GM23248 (cell line): Measurements from ENCODE around the gene NUTF2. TPM values are rescaled to one million over a fixed set of nuclear protein-coding genes. Genes with fewer than 3 reads are reported as not detected.
A peak's percentile ranks its signal among the peaks of the same experiment; 100 is the strongest.

Source experiments
- DNase-seq: peaks from one replicate; pipeline ENCODE4 v3.0.0-alpha.2; 2015
- H2AFZ ChIP-seq: fragments of 200-600 bp; sonication (generic); 2 replicates; pipeline ENCODE4 v1.6.1; 2016; ENCODE audit warnings: antibody characterized with exemption
- H3F3A ChIP-seq: fragments of 200-600 bp; sonication (generic); 2 replicates; pipeline ENCODE4 v1.6.1; 2016; ENCODE audit warnings: mild to moderate bottlenecking, antibody characterized with exemption, mixed run types; ENCODE audit not compliant: insufficient read depth
- H3K27ac ChIP-seq: fragments of 200-600 bp; sonication (generic); 2 replicates; pipeline ENCODE4 v1.5.1; 2016; ENCODE audit warnings: mild to moderate bottlenecking
- H3K27me3 ChIP-seq: fragments of 200-600 bp; sonication (generic); replicated peaks from 2 replicates; pipeline ENCODE4 v1.6.1; 2016; ENCODE audit warnings: mild to moderate bottlenecking; ENCODE audit not compliant: insufficient read depth
- H3K36me3 ChIP-seq: fragments of 200-600 bp; sonication (generic); 2 replicates; pipeline ENCODE4 v1.6.1; 2016; ENCODE audit warnings: low read depth, mild to moderate bottlenecking
- H3K4me1 ChIP-seq: fragments of 200-600 bp; sonication (generic); 2 replicates; pipeline ENCODE4 v1.6.1; 2016; ENCODE audit warnings: mild to moderate bottlenecking; ENCODE audit not compliant: insufficient read depth
- H3K4me2 ChIP-seq: fragments of 200-600 bp; sonication (generic); one replicate; pipeline ENCODE4 v1.6.1; 2016; ENCODE audit warnings: mild to moderate bottlenecking; ENCODE audit not compliant: unreplicated experiment
- H3K4me3 ChIP-seq: fragments of 200-600 bp; sonication (generic); 2 replicates; pipeline ENCODE4 v1.5.1; 2016; ENCODE audit warnings: mild to moderate bottlenecking
- H3K79me2 ChIP-seq: fragments of 200-600 bp; sonication (generic); 2 replicates; pipeline ENCODE4 v1.6.1; 2016; ENCODE audit warnings: mild to moderate bottlenecking; ENCODE audit not compliant: insufficient read depth
- H3K9ac ChIP-seq: fragments of 200-600 bp; sonication (generic); 2 replicates; pipeline ENCODE4 v1.6.1; 2016; ENCODE audit warnings: mild to moderate bottlenecking
- H3K9me2 ChIP-seq: fragments of 200-600 bp; sonication (generic); 2 replicates; pipeline ENCODE4 v1.6.1; 2016; ENCODE audit warnings: mixed run types, mild to moderate bottlenecking, moderate library complexity; ENCODE audit not compliant: insufficient read depth
- H3K9me3 ChIP-seq: fragments of 200-600 bp; sonication (generic); one replicate; pipeline ENCODE4 v1.6.1; 2017; ENCODE audit warnings: low read depth
- H4K20me1 ChIP-seq: fragments of 200-600 bp; sonication (generic); 2 replicates; pipeline ENCODE4 v1.6.0; 2016; ENCODE audit not compliant: insufficient read depth
- EZH2 ChIP-seq: fragments of 200-600 bp; sonication (generic); IDR thresholded peaks from 2 replicates; pipeline ENCODE4 v1.6.1; 2018; ENCODE audit warnings: antibody characterized with exemption, mild to moderate bottlenecking; ENCODE audit not compliant: insufficient read depth, poor library complexity, severe bottlenecking
- EZH2phosphoT487 ChIP-seq: fragments of 200-600 bp; sonication (generic); IDR thresholded peaks from 2 replicates; pipeline ENCODE4 v1.6.1; 2018; ENCODE audit warnings: antibody characterized with exemption, moderate library complexity, mild to moderate bottlenecking, low read depth; ENCODE audit not compliant: insufficient read depth
- WGBS, 2 experiments: methylation state at CpG; one replicate each; pipeline ENCODE4 v1.1.6; 2015 to 2017; ENCODE audit warnings: low lambda C conversion rate in 2 of 2, low coverage in 1 of 2; ENCODE audit errors: missing lambda C conversion rate in 2 of 2; 5-methylcytosine and 5-hydroxymethylcytosine counted together
- in situ Hi-C: fragments of 300-500 bp; cut with MboI; formaldehyde crosslinking; loops from 2 replicates; pipeline ENCODE4 v1.15.0; 2020
- polyA plus RNA-seq: library from polyadenylated mRNA; unstranded; fragments of >200 nt; fragmentation: Nextera tagmentation; extraction: Ambion mirVana; gene quantifications from 2 replicates; pipeline ENCODE4 v1.2.1, GENCODE V29; 2016
- total RNA-seq: library from RNA; depleted of rRNA; stranded (reverse); fragments of >200 nt; shearing (Covaris generic); gene quantifications from 2 replicates; pipeline ENCODE4 v1.2.3, GENCODE V29; 2014

Gene NUTF2
- total and polyA plus RNA-seq, 2 experiments from 2014 or later: 119 to 280 TPM

DNA sequence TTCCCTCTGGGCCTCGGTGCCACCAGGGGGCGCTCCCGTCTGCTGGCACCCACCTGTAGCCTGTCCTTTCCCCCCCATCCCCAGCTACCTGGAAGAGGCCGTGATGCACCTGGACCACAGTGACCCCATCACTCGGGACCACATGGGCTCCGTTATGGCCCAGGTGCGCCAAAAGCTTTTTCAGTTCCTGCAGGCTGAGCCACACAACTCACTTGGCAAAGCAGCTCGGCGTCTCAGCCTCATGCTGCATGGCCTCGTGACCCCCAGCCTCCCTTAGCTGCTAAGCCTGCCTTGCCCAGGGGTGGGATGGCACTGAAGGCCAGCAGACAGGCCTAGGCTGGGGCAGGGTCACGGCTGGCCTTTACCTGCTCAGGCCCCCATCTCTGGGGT lies 37.1 kb downstream of the NUTF2 start:
- TF ChIP-seq EZH2 (no peak), EZH2phosphoT487 (no peak)
- WGBS, 2 experiments: 65 to 66% methylated on average over 11 of the region's 11 CpGs
- in situ Hi-C loops: no loop called here
- Histone ChIP-seq H3K79me2 (no peaks in the 10 kb centered on the region), H3K9me2 (no peaks in the 10 kb centered on the region), H3K4me2 (no peak overlapping the region), H3K4me3 (no peak overlapping the region), H2AFZ (no peak overlapping the region), H3K9ac (no peak overlapping the region), H4K20me1 (no peaks in the 10 kb centered on the region), H3K4me1 (peaks cover 6% of the 10 kb centered on the region; the same call in 1 of the 2 replicates), H3F3A (peaks cover 11% of the 10 kb centered on the region), H3K36me3 (peaks cover 7% of the 10 kb centered on the region; the same call in 1 of the 2 replicates), H3K9me3 (no peaks in the 10 kb centered on the region), H3K27me3 (no peaks in the 10 kb centered on the region), H3K27ac (no peak overlapping the region)
- peak; percentile 61 for DNase-seq

DNA sequence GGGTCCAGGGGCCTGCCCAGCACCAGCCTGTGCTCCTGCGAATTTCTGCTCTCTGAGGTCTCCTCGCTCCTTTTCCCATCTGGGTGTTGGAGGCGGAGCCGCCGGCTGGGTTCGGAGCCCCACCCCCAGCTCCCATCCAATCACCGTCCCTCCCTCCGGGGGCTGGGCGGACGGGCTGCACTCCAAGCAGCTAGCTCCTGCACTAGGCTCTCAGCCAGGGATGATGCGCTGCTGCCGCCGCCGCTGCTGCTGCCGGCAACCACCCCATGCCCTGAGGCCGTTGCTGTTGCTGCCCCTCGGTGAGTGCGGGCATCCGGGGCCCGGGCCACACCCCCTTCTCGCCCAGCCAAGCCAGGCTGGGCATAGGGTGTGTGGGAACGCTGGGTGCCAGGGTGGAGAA lies 38.0 kb downstream of the NUTF2 start, which contains the start of gene NRN1L:
Gene NRN1L, plus strand, starts transcription at position 202 of the 400 bp plus-strand sequence. Its CDS starts 19 bp downstream, at position 221.
- Histone ChIP-seq H3K36me3 (peaks cover 4% of the 10 kb centered on the region; the same call in 1 of the 2 replicates), H3K27me3 (no peaks in the 10 kb centered on the region), H3K4me3 (no peak within 1 kb of the TSS), H3K79me2 (no peaks in the 10 kb centered on the region), H3K27ac (0 out of 2 replicates have a peak within 1 kb of the TSS, but pooled peaks have one; percentile 14), H3F3A (peaks cover 11% of the 10 kb centered on the region), H4K20me1 (no peaks in the 10 kb centered on the region), H2AFZ (no peak within 1 kb of the TSS), H3K9me3 (no peaks in the 10 kb centered on the region), H3K4me1 (peaks cover 6% of the 10 kb centered on the region; the same call in 1 of the 2 replicates), H3K4me2 (peak within 1 kb of the TSS; percentile 56), H3K9ac (no peak within 1 kb of the TSS), H3K9me2 (no peaks in the 10 kb centered on the region)
- WGBS, 2 experiments: 3 to 7% methylated on average over 16 to 22 of the region's 22 CpGs
- no peak for TF ChIP-seq EZH2
- TF ChIP-seq EZH2phosphoT487: no peak
- DNase-seq: peak; percentile 95
- in situ Hi-C loops: no loop called here

DNA sequence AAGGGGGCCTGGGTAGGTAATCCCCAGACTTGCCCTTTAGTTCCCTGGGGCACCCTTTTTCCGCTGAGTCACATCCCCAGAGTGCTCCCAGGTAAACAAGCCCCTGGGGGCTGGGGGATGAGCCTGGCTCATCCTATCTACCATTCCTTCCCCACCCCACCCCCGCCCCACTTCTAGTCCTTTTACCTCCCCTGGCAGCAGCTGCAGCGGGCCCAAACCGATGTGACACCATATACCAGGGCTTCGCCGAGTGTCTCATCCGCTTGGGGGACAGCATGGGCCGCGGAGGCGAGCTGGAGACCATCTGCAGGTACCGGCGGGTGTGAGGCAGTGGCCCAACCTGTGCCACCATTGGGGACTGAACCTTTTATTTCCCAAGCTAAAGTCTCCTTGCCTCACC lies 38.8 kb downstream of the NUTF2 start:
- TF ChIP-seq EZH2: no peak
- no peak for TF ChIP-seq EZH2phosphoT487
- Histone ChIP-seq H3K79me2 (no peaks in the 10 kb centered on the region), H3K9me2 (no peaks in the 10 kb centered on the region), H3K27ac (no peak overlapping the region), H2AFZ (no peak overlapping the region), H3K36me3 (no peaks in the 10 kb centered on the region; the same call in 1 of the 2 replicates), H3K4me2 (no peak overlapping the region), H3K4me1 (peaks cover 6% of the 10 kb centered on the region; the same call in 1 of the 2 replicates), H4K20me1 (no peaks in the 10 kb centered on the region), H3K4me3 (no peak overlapping the region), H3K9ac (no peak overlapping the region), H3K27me3 (no peaks in the 10 kb centered on the region), H3F3A (peaks cover 11% of the 10 kb centered on the region), H3K9me3 (no peaks in the 10 kb centered on the region)
- WGBS, 2 experiments: 91 to 93% methylated on average over 10 to 12 of the region's 12 CpGs
- in situ Hi-C loops: no loop called here
- DNase-seq: no peak

DNA sequence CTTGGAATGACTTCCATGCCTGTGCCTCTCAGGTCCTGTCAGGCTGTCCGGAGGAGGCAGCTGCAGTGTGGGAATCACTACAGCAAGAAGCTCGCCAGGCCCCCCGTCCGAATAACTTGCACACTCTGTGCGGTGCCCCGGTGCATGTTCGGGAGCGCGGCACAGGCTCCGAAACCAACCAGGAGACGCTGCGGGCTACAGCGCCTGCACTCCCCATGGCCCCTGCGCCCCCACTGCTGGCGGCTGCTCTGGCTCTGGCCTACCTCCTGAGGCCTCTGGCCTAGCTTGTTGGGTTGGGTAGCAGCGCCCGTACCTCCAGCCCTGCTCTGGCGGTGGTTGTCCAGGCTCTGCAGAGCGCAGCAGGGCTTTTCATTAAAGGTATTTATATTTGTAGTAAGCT lies 39.2 kb downstream of the NUTF2 start:
- no peak overlapping the region for H3K27ac ChIP-seq
- no peak for TF ChIP-seq EZH2phosphoT487
- no peak for TF ChIP-seq EZH2
- no peaks in the 10 kb centered on the region; the same call in 1 of the 2 replicates for H3K36me3 ChIP-seq
- DNase-seq: no peak
- peaks cover 11% of the 10 kb centered on the region for H3F3A ChIP-seq
- no peaks in the 10 kb centered on the region for H3K9me3 ChIP-seq
- H3K4me3 ChIP-seq: no peak overlapping the region
- no peaks in the 10 kb centered on the region for H3K79me2 ChIP-seq
- in situ Hi-C loops: no loop called here
- no peaks in the 10 kb centered on the region for H4K20me1 ChIP-seq
- WGBS, 2 experiments: 94 to 97% methylated on average over 18 to 19 of the region's 19 CpGs
- no peak overlapping the region for H2AFZ ChIP-seq
- no peaks in the 10 kb centered on the region for H3K9me2 ChIP-seq
- H3K27me3 ChIP-seq: no peaks in the 10 kb centered on the region
- H3K4me1 ChIP-seq: peaks cover 6% of the 10 kb centered on the region; the same call in 1 of the 2 replicates
- H3K9ac ChIP-seq: no peak overlapping the region
- no peak overlapping the region for H3K4me2 ChIP-seq

DNA sequence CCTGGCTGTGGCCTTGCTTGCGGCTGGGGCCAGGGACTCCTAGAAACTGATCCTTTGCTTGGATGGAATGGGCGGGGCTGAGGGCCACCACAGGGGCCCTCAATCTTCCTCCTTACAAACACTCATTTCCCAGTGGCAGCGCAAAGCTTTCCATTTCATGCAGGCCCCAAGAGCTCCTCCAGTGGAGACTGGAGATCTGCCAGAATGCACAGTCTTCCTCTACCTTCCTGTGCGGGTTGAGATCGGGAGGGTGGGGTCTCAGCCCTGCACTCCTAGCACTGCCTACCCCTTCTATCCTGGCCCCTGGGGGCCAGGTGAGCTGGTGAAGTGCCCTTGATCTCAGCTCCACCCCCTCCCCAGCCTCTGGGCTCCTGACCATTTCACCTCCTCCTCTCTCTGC lies 39.7 kb downstream of the NUTF2 start:
- Histone ChIP-seq H3F3A (peaks cover 11% of the 10 kb centered on the region), H2AFZ (no peak overlapping the region), H3K9me2 (no peaks in the 10 kb centered on the region), H3K36me3 (no peaks in the 10 kb centered on the region; the same call in 1 of the 2 replicates), H3K9me3 (no peaks in the 10 kb centered on the region), H3K79me2 (no peaks in the 10 kb centered on the region), H4K20me1 (no peaks in the 10 kb centered on the region), H3K4me2 (no peak overlapping the region), H3K9ac (no peak overlapping the region), H3K27me3 (no peaks in the 10 kb centered on the region), H3K4me1 (peaks cover 6% of the 10 kb centered on the region; the same call in 1 of the 2 replicates), H3K4me3 (no peak overlapping the region), H3K27ac (no peak overlapping the region)
- in situ Hi-C loops: no loop called here
- TF ChIP-seq EZH2 (no peak), EZH2phosphoT487 (no peak)
- no peak for DNase-seq
- WGBS, 2 experiments: 87 to 90% methylated on average over 5 of the region's 5 CpGs
